Muscle of back (tissue), 13 donors: ENCODE data around the gene ATP5F1D. TPM values are rescaled to one million over a fixed set of nuclear protein-coding genes. Genes with fewer than 3 reads are reported as not detected.
"Not testable (repeated sequence)": the region's sequence is repeated elsewhere in the genome, so short reads cannot be mapped to it uniquely, and the experiment has no call there.

Source experiments
- DNase-seq, 3 donors: peaks; one replicate each; pipeline versions ENCODE4 v3.0.0 to v3.0.0-alpha.2; 2013
- long read RNA-seq, 9 donors: transcript quantifications; one replicate each; lab custom pipeline, GENCODE V29; 2026
- polyA plus RNA-seq, 10 donors: library from polyadenylated mRNA; unstranded; fragments of 120-200 nt; gene quantifications; one replicate each; pipeline ENCODE4 v1.2.1, GENCODE V29; 2013; ENCODE audit not compliant: insufficient read length in 10 of 10

ATP5F1D gene
- 100 to 1,000 TPM; 114 to 184 (median 135) TPM for polyA plus RNA-seq
- long read RNA-seq, donor 1, transcript ATP5F1D-201 (4 exons, 997 nt), result minor isoform, 36 of 149 reads
- long read RNA-seq, donor 1, transcript ATP5F1D-202 (5 exons, 704 nt), result major isoform, 106 of 149 reads
- long read RNA-seq, donor 1, partial matches to known transcripts, result 0 of 149 reads
- long read RNA-seq, donor 1, other reads (novel, unspliced or antisense), result 0 of 149 reads
- long read RNA-seq, donor 2, transcript ATP5F1D-202 (5 exons, 704 nt), result major isoform, 102 of 146 reads
- long read RNA-seq, donor 2, transcript ATP5F1D-201 (4 exons, 997 nt), result minor isoform, 32 of 146 reads
- long read RNA-seq, donor 2, partial matches to known transcripts, result 6 of 146 reads
- long read RNA-seq, donor 2, other reads (novel, unspliced or antisense), result 0 of 146 reads
- long read RNA-seq, donor 3, result 0 reads
- long read RNA-seq, donor 4, transcript ATP5F1D-201 (4 exons, 997 nt), result minor isoform, 31 of 143 reads
- long read RNA-seq, donor 4, transcript ATP5F1D-202 (5 exons, 704 nt), result major isoform, 100 of 143 reads
- long read RNA-seq, donor 4, partial matches to known transcripts, result 6 of 143 reads
- long read RNA-seq, donor 4, other reads (novel, unspliced or antisense), result 0 of 143 reads
- long read RNA-seq, donor 5, transcript ATP5F1D-201 (4 exons, 997 nt), result minor isoform, 66 of 232 reads
- long read RNA-seq, donor 5, transcript ATP5F1D-202 (5 exons, 704 nt), result major isoform, 151 of 232 reads
- long read RNA-seq, donor 5, partial matches to known transcripts, result 5 of 232 reads
- long read RNA-seq, donor 5, other reads (novel, unspliced or antisense), result 0 of 232 reads
- long read RNA-seq, donor 6, transcript ATP5F1D-202 (5 exons, 704 nt), result major isoform, 98 of 164 reads
- long read RNA-seq, donor 6, transcript ATP5F1D-205 (4 exons, 1,144 nt), result minor isoform, 5 of 164 reads
- long read RNA-seq, donor 6, transcript ATP5F1D-201 (4 exons, 997 nt), result minor isoform, 45 of 164 reads
- long read RNA-seq, donor 6, partial matches to known transcripts, result 8 of 164 reads
- long read RNA-seq, donor 6, other reads (novel, unspliced or antisense), result 0 of 164 reads
- long read RNA-seq, donor 7, transcript ATP5F1D-202 (5 exons, 704 nt), result major isoform, 65 of 126 reads
- long read RNA-seq, donor 7, transcript ATP5F1D-201 (4 exons, 997 nt), result minor isoform, 45 of 126 reads
- long read RNA-seq, donor 7, partial matches to known transcripts, result 6 of 126 reads
- long read RNA-seq, donor 7, other reads (novel, unspliced or antisense), result 0 of 126 reads
- long read RNA-seq, donor 8, transcript ATP5F1D-202 (5 exons, 704 nt), result major isoform, 56 of 95 reads
- long read RNA-seq, donor 8, transcript ATP5F1D-201 (4 exons, 997 nt), result minor isoform, 35 of 95 reads
- long read RNA-seq, donor 8, partial matches to known transcripts, result 0 of 95 reads
- long read RNA-seq, donor 8, other reads (novel, unspliced or antisense), result 0 of 95 reads
- long read RNA-seq, donor 9, transcript ATP5F1D-202 (5 exons, 704 nt), result major isoform, 16 of 24 reads
- long read RNA-seq, donor 9, partial matches to known transcripts, result 0 of 24 reads
- long read RNA-seq, donor 9, other reads (novel, unspliced or antisense), result 0 of 24 reads

- peak; percentile 95 to 98 (median 97) for DNase-seq
Measured at GRCh38 chr19:1241417-1242095, at the start of gene ATP5F1D. Gene ATP5F1D, plus strand, starts transcription at chr19:1241751. Its CDS starts 100 bp downstream, at chr19:1241851.

- no peak for DNase-seq
Measured at GRCh38 chr19:1199531-1199930, 42.0 kb upstream of the ATP5F1D start.

- DNase-seq, result not testable (repeated sequence)
Measured at GRCh38 chr19:1200614-1201013, 40.9 kb upstream of the ATP5F1D start.

- peak; percentile 97 to 99 (median 99) for DNase-seq
Measured at GRCh38 chr19:1205114-1206099, 36.1 kb upstream of the ATP5F1D start, which contains the start of gene STK11. Gene STK11, plus strand, starts transcription at chr19:1205778. Its CDS starts 1,136 bp downstream, at chr19:1206914.

GRCh38 chr19:1206150-1206863 is 35.2 kb upstream of the ATP5F1D start:
- DNase-seq, result peak in 1 of 3 donors; percentile 59

GRCh38 chr19:1206864-1207450 is 34.6 kb upstream of the ATP5F1D start:
- DNase-seq, result peak in 1 of 3 donors; percentile 57

GRCh38 chr19:1208830-1209229 is 32.7 kb upstream of the ATP5F1D start:
- DNase-seq, result not testable (repeated sequence)

- DNase-seq, result no peak
Measured at GRCh38 chr19:1210227-1210538, 31.4 kb upstream of the ATP5F1D start.

- DNase-seq, result no peak
Measured at GRCh38 chr19:1211494-1212234, 29.9 kb upstream of the ATP5F1D start.

GRCh38 chr19:1213391-1214286 is 27.9 kb upstream of the ATP5F1D start:
- DNase-seq, result peak in 1 of 3 donors; percentile 75

- DNase-seq, result no peak
Measured at GRCh38 chr19:1214299-1214861, 27.2 kb upstream of the ATP5F1D start.

- DNase-seq, result peak in 1 of 3 donors; percentile 7
Measured at GRCh38 chr19:1214862-1215731, 26.5 kb upstream of the ATP5F1D start.

- DNase-seq, result no peak
Measured at GRCh38 chr19:1216756-1217155, 24.8 kb upstream of the ATP5F1D start.

- peak in 1 of 3 donors; percentile 62 for DNase-seq
Measured at GRCh38 chr19:1217366-1217765, 24.2 kb upstream of the ATP5F1D start.
